Measurements from ENCODE around the gene SPTBN4.

- TF ChIP-seq GABPA (IDR thresholded peaks at IDR 0.05; ENCODE audit: low read depth) = no peak
- TF ChIP-seq CTCF (IDR thresholded peaks at IDR 0.05) = peak; percentile 47
- TF ChIP-seq YY1 (IDR thresholded peaks at IDR 0.05; ENCODE audit: low read depth) = no peak
Observed at GRCh38 chr19:40584007-40584406, 117.2 kb downstream of the SPTBN4 start.
